GM12878 (cell line): Measurements from ENCODE around the gene BTNL8. TPM values are rescaled to one million over a fixed set of nuclear protein-coding genes. Genes with fewer than 3 reads are reported as not detected.

ENCODE experiments used
- ATAC-seq: fragments of 200-7000 bp; cut with Tn5 transposase; 3 replicates; pipeline ENCODE4 v1.9.1; 2020; ENCODE audit warnings: mild to moderate bottlenecking, moderate library complexity
- BruUV-seq: library from RNA; stranded (reverse); fragments of 400-500 nt; replicated peaks from 2 replicates; lab custom pipeline; 2021; lab: Mats Ljungman, UMichigan
- CTCF ChIA-PET: fragments of 300-600 bp; sonication (Branson Sonifier 250); formaldehyde crosslinking; extraction: SDS; loops from one replicate; lab custom pipeline; 2021; ENCODE audit warnings: inconsistent platforms; lab: Yijun Ruan, JAX
- POLR2A ChIA-PET: fragments of 350-600 bp; formaldehyde crosslinking; extraction: SDS; loops from one replicate; lab custom pipeline; 2021; ENCODE audit warnings: inconsistent platforms; lab: Charles Lee
- RAD21 ChIA-PET: fragments of 300-600 bp; sonication (Branson Sonifier 250); formaldehyde crosslinking; loops from one replicate; lab custom pipeline; 2023; ENCODE audit warnings: antibody characterized with exemption; ENCODE audit not compliant: unreplicated experiment; lab: Charles Lee
- SMC1A ChIA-PET: fragments of 300-600 bp; sonication (Branson Sonifier 250); formaldehyde crosslinking; loops from one replicate; lab custom pipeline; 2023; ENCODE audit not compliant: unreplicated experiment, uncharacterized antibody; lab: Charles Lee
- DNase-seq: peaks from one replicate; pipeline ENCODE4 v3.0.0-alpha.2; 2011; ENCODE audit warnings: low read depth, low spot score
- FAIRE-seq: peaks from 3 replicates; lab custom pipeline; 2011; peaks lifted over from hg19 to GRCh38; lab: Jason Lieb, UNC
- H2AFZ ChIP-seq: 2 replicates; pipeline ENCODE4 v1.6.0; 2011; ENCODE audit warnings: low read depth, low read length, control low read depth; ENCODE audit not compliant: control insufficient read depth
- H3K27ac ChIP-seq: 2 replicates; pipeline ENCODE4 v1.5.1; 2011; ENCODE audit warnings: control low read depth; ENCODE audit not compliant: control insufficient read depth, insufficient read depth
- H3K27me3 ChIP-seq, 2 experiments: replicated peaks in 1 of 2; 2 replicates each; pipeline versions ENCODE4 v1.6.0 to v1.6.1; 2011; ENCODE audit warnings: low read length in 1 of 2; ENCODE audit not compliant: control insufficient read depth in 2 of 2, insufficient read depth in 2 of 2
- H3K36me3 ChIP-seq, 2 experiments: 2 replicates each; pipeline ENCODE4 v1.5.1; 2011; ENCODE audit warnings: low read length in 1 of 2; ENCODE audit not compliant: control insufficient read depth in 2 of 2, insufficient read depth in 2 of 2
- H3K4me1 ChIP-seq: 2 replicates; pipeline ENCODE4 v1.6.1; 2011; ENCODE audit warnings: mild to moderate bottlenecking, low read length, moderate library complexity, mixed read lengths; ENCODE audit not compliant: control insufficient read depth, insufficient read depth
- H3K4me2 ChIP-seq: 2 replicates; pipeline ENCODE4 v1.6.0; 2011; ENCODE audit warnings: control low read depth; ENCODE audit not compliant: control insufficient read depth, insufficient read depth
- H3K4me3 ChIP-seq: fragments of 200-600 bp; sonication (generic); 2 replicates; pipeline ENCODE4 v1.5.1; 2016
- H3K79me2 ChIP-seq: 2 replicates; pipeline ENCODE4 v1.6.0; 2011; ENCODE audit warnings: low read length; ENCODE audit not compliant: control insufficient read depth, insufficient read depth
- H3K9ac ChIP-seq: 2 replicates; pipeline ENCODE4 v1.8.0; 2011; ENCODE audit warnings: low read length, control low read depth, mixed read lengths; ENCODE audit not compliant: control insufficient read depth, insufficient read depth
- H3K9me3 ChIP-seq: replicated peaks from 3 replicates; pipeline ENCODE4 v1.5.1; 2011; ENCODE audit warnings: mild to moderate bottlenecking, low read length; ENCODE audit not compliant: control insufficient read depth, insufficient read depth
- H4K20me1 ChIP-seq: 2 replicates; pipeline ENCODE4 v1.6.0; 2011; ENCODE audit not compliant: control insufficient read depth, insufficient read depth
- FOS ChIP-seq: IDR thresholded peaks from 3 replicates; pipeline ENCODE4 v1.6.1; 2011; ENCODE audit warnings: borderline replicate concordance; ENCODE audit not compliant: insufficient read length; ENCODE audit errors: extremely low read depth
- KLF5 ChIP-seq: fragments of 450-650 bp; IDR thresholded peaks from 2 replicates; pipeline ENCODE4 v1.6.1; 2014; ENCODE audit warnings: mild to moderate bottlenecking; ENCODE audit not compliant: partially characterized antibody
- MEF2A ChIP-seq: IDR thresholded peaks from 2 replicates; pipeline ENCODE4 v1.6.1; 2011; ENCODE audit warnings: low read depth, mild to moderate bottlenecking, low read length, moderate library complexity; ENCODE audit not compliant: insufficient read depth
- RCOR1 ChIP-seq: conservative IDR thresholded peaks from 2 replicates; pipeline ENCODE4 v1.6.1; 2012; ENCODE audit warnings: low read depth, low read length, improper control_type of control experiment
- RUNX3 ChIP-seq: IDR thresholded peaks from 2 replicates; pipeline ENCODE4 v1.6.1; 2012; ENCODE audit warnings: low read length, inconsistent platforms
- TARDBP ChIP-seq: IDR thresholded peaks from 2 replicates; pipeline ENCODE4 v1.6.1; 2016; ENCODE audit warnings: borderline replicate concordance
- ZNF24 ChIP-seq: fragments of 450-650 bp; IDR thresholded peaks from 2 replicates; pipeline ENCODE4 v1.6.1; 2017; ENCODE audit warnings: antibody characterized with exemption, mild to moderate bottlenecking
- ZNF384 ChIP-seq: IDR thresholded peaks from 2 replicates; pipeline ENCODE4 v1.6.1; 2012; ENCODE audit warnings: low read depth, mild to moderate bottlenecking, low read length, improper control_type of control experiment, borderline replicate concordance
- WGBS: methylation state at CpG from one replicate; pipeline ENCODE4 v1.1.6; 2016; ENCODE audit warnings: low lambda C conversion rate; ENCODE audit not compliant: insufficient replicate concordance, insufficient coverage; ENCODE audit errors: missing lambda C conversion rate; 5-methylcytosine and 5-hydroxymethylcytosine counted together
- in situ Hi-C: fragments of 300-500 bp; cut with MboI; formaldehyde crosslinking; loops from 9 replicates; pipeline ENCODE4 v1.14.3; 2018; ENCODE audit warnings: mixed read lengths
- intact Hi-C: fragments of 100-400 bp; cut with micrococcal nuclease; formaldehyde crosslinking; loops from one replicate; pipeline ENCODE4 v1.14.2; 2022; ENCODE audit not compliant: unreplicated experiment
- polyA plus RNA-seq, 11 experiments: library from polyadenylated mRNA; depleted of rRNA in 4 of 11; unstranded in 6 of 11; stranded (reverse) in 5 of 11; fragments of >200 nt; fragmentation: Nextera tagmentation in 4 of 11; fragmentation: Illumina TruSeq in 1 of 11; extraction: Ambion mirVana in 4 of 11; extraction: Trizol in 1 of 11; gene quantifications; 1 replicate in 1 of 11; 2 replicates in 10 of 11; pipeline versions ENCODE4 v1.2.1 to v1.2.3, GENCODE V29; 2011 to 2016; ENCODE audit warnings: inconsistent platforms in 2 of 11, missing spikeins in 2 of 11, low read depth in 1 of 11
- total RNA-seq, 4 experiments: library from RNA; depleted of rRNA in 3 of 4; stranded (reverse); fragments of >200 nt in 3 of 4; fragmentation: Illumina TruSeq in 1 of 4; extraction: Trizol in 1 of 4; gene quantifications; 2 replicates each; pipeline versions ENCODE4 v1.2.1 to v1.2.3, GENCODE V29; 2013 to 2021

BTNL8 gene
- total and polyA plus RNA-seq, 10 of the 15 experiments (the other 5 are each of a cell fraction or from before 2014, with no cell fraction given), result 0.13 to 3.4 (median 0.26) TPM; not detected in 2

- TF ChIP-seq ZNF24 (no peak), RUNX3 (no peak), FOS (no peak), ZNF384 (no peak), RCOR1 (no peak), KLF5 (no peak), MEF2A (no peak), TARDBP (no peak)
- no peak for DNase-seq
- FAIRE-seq, result no peak
- Histone ChIP-seq H3K27ac (no peak overlapping the region), H4K20me1 (no peaks in the 10 kb centered on the region), H3K9me3 (no peaks in the 10 kb centered on the region; the same call in 1 of the 3 replicates), H3K36me3 (peaks cover 0 to 7% of the 10 kb centered on the region in 2 experiments; a peak in 3 of 4 replicates), H3K27me3 (no peaks in the 10 kb centered on the region), H3K4me1 (no peaks in the 10 kb centered on the region; the same call in 1 of the 2 replicates), H3K79me2 (peaks cover 15% of the 10 kb centered on the region), H3K4me2 (no peak overlapping the region; the same call in 1 of the 2 replicates), H3K4me3 (no peak overlapping the region), H3K9ac (no peak overlapping the region), H2AFZ (no peak overlapping the region)
- in situ Hi-C loops (no loop called here), intact Hi-C loops (no loop called here)
- SMC1A ChIA-PET, result interaction anchor here (0.6 to 1.3 kb wide), 3 partner anchors 25 to 46 kb away, joined by 3 to 4 read pairs (median 3); no protein-coding TSS in a partner anchor
- POLR2A ChIA-PET, result interaction anchor here (3.5 kb wide), 1 partner anchor 27 kb away, joined by 24 read pairs; no protein-coding TSS in a partner anchor
- CTCF ChIA-PET, result interaction anchor here (1.1 to 1.9 kb wide), 2 partner anchors 46 to 310 kb away, joined by 3 to 4 read pairs; no protein-coding TSS in a partner anchor
- WGBS, result 86% methylated on average over 6 of the region's 6 CpGs
- BruUV-seq, result no TSS peak
- ATAC-seq, result no peak
- RAD21 ChIA-PET, result interaction anchor here (1.1 kb wide), 1 partner anchor 26 kb away, joined by 3 read pairs; no protein-coding TSS in a partner anchor
These were observed 40.4 kb upstream of the BTNL8 start for GRCh38 chr5:180858586-180858985.
